HepG2 (cell line): Measurements from ENCODE around the gene ADGRL3. TPM values are rescaled to one million over a fixed set of nuclear protein-coding genes. Genes with fewer than 3 reads are reported as not detected.

ENCODE experiments used
- CEBPB ChIP-seq: IDR thresholded peaks from 2 replicates; pipeline ENCODE4 v1.6.1; 2011; ENCODE audit warnings: low read depth, low read length, improper control_type of control experiment, borderline replicate concordance
- HCFC1 ChIP-seq: fragments of 150-350 bp; IDR thresholded peaks from 2 replicates; pipeline ENCODE4 v1.6.1; 2014; ENCODE audit warnings: low read depth, low read length
- HMG20B ChIP-seq: conservative IDR thresholded peaks from 2 replicates; pipeline ENCODE4 v1.6.1; 2016; ENCODE audit warnings: missing genetic modification reagents, missing compliant biosample characterization
- ZBTB40 ChIP-seq, 2 experiments: fragments of 450-650 bp in 1 of 2; sonication (generic) in 1 of 2; formaldehyde crosslinking in 1 of 2; IDR thresholded peaks; 2 replicates each; pipeline versions ENCODE4 v1.6.1 to v1.8.0; 2016 to 2022; ENCODE audit warnings: antibody characterized with exemption in 1 of 2, mild to moderate bottlenecking in 1 of 2, missing genetic modification reagents in 1 of 2
- polyA plus RNA-seq, 8 experiments: library from polyadenylated mRNA; depleted of rRNA in 3 of 8; stranded (reverse) in 7 of 8; unstranded in 1 of 8; fragments of >200 nt; fragmentation: Illumina TruSeq in 4 of 8; extraction: Trizol in 4 of 8; gene quantifications; 2 replicates each; pipeline versions ENCODE4 v1.2.1 to v1.2.3, GENCODE V29; 2011 to 2016; ENCODE audit warnings: low read depth in 4 of 8, missing spikeins in 1 of 8, mixed read lengths in 1 of 8; ENCODE audit not compliant: insufficient read depth in 1 of 8
- total RNA-seq, 5 experiments: library from RNA; depleted of rRNA; stranded (reverse); fragments of >200 nt; fragmentation: Illumina TruSeq; extraction: Trizol; gene quantifications; 2 replicates each; pipeline ENCODE4 v1.2.3, GENCODE V29; 2016; ENCODE audit warnings: low read depth in 1 of 5

ADGRL3 gene
- total and polyA plus RNA-seq, 2 of the 13 experiments (the other 11 are each of a cell fraction or from before 2014, with no cell fraction given) = 0.04 to 0.05 TPM

- TF ChIP-seq CEBPB = no peak
- TF ChIP-seq ZBTB40 (IDR thresholded peaks at IDR 0.05) = no peak
- TF ChIP-seq ZBTB40 (CRISPR knock-in tag; IDR thresholded peaks at IDR 0.05) = no peak
- no peak for TF ChIP-seq HCFC1
- TF ChIP-seq HMG20B (CRISPR knock-in tag) = no peak
Observed at GRCh38 chr4:61389640-61390039, 189.5 kb downstream of the ADGRL3 start (continued).
